ENCODE measurements around the gene ICAM4. TPM values are rescaled to one million over a fixed set of nuclear protein-coding genes. Genes with fewer than 3 reads are reported as not detected.

The ICAM4 gene
- total RNA-seq, 1 experiment from 2014 or later: 9.4 TPM

DNA sequence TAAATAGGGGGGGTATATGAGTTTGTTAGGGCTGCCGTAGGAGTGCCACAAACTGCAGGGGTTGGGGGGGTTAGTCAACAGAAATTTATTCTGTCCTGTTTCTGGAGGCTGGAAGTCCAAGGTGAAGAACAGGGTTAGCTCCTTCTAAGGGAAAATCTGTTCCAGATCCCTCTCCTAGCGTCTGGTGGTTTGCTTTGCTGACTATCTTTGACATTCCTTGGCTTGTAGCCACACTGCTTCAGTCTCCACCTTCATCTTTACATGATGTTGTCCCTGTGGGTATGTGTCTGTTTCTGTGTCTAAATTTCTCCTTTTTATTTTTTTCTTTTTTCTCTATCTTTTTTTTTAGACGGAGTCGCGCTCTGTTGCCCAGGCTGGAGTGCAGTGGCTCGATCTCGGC, 24.0 kb upstream of the ICAM4 start:
- H3K27ac Mint-ChIP-seq (ENCODE audit: unreplicated experiment): no peak overlapping the region
- H3K4me1 ChIP-seq: peaks cover 27% of the 10 kb centered on the region
- H3K4me1 Mint-ChIP-seq (ENCODE audit: low read depth, unreplicated experiment): peaks cover 1% of the 10 kb centered on the region
- H3K4me3 ChIP-seq (ENCODE audit: low read depth, low read length): no peak overlapping the region
- intact Hi-C loops (cut with micrococcal nuclease; ENCODE audit: unreplicated experiment): no loop called here
- H3K36me3 Mint-ChIP-seq (ENCODE audit: insufficient read depth, unreplicated experiment): peaks cover 10% of the 10 kb centered on the region
- TF ChIP-seq CTCF (IDR thresholded peaks at IDR 0.05; ENCODE audit: insufficient read depth in 1 of 2, low read depth in 1 of 2, low read length in 1 of 2, severe bottlenecking in 1 of 2, unreplicated experiment in 1 of 2): no peak
- POLR2A ChIA-PET: no interaction called here
- H3K27me3 ChIP-seq (replicated peaks; ENCODE audit: control insufficient read depth, insufficient read depth, low read length): no peaks in the 10 kb centered on the region
- H3K9me3 ChIP-seq: no peaks in the 10 kb centered on the region
- no peak for DNase-seq
- peaks cover 2% of the 10 kb centered on the region; the same call in 1 of the 2 replicates for H3K36me3 ChIP-seq (ENCODE audit: control insufficient read depth, insufficient read depth, low read length)
- H3K27me3 Mint-ChIP-seq (ENCODE audit: insufficient read depth, unreplicated experiment): no peaks in the 10 kb centered on the region
- no peaks in the 10 kb centered on the region for H3K9me3 Mint-ChIP-seq (ENCODE audit: unreplicated experiment)
- CTCF ChIA-PET: interaction anchor here (0.6 kb wide), 1 partner anchor 126 kb away, joined by 4 read pairs; no protein-coding TSS in a partner anchor
- no peak overlapping the region for H3K4me3 Mint-ChIP-seq (ENCODE audit: unreplicated experiment)
- BruUV-seq (replicated peaks): no TSS peak

DNA sequence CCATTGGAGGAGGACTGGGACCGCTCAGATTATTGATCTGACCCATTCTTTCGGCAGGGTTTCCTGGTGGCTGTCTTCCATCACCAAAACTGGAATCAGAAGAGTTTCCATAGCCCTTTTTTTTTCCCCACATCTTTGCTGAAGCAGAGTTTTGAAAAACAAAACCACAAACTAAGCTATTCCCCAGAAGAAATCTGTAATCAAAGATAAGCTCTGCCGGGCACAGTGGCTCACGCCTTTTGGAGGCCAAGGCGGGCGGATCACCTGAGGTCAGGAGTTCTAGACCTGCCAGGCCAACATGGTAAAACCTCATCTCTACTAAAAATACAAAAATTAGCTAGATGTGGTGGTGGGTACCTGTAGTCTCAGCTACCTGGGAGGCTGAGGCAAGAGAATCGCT, 20.0 kb upstream of the ICAM4 start:
- no peak overlapping the region for H3K4me3 Mint-ChIP-seq (ENCODE audit: unreplicated experiment)
- POLR2A ChIA-PET: no interaction called here
- H3K27me3 Mint-ChIP-seq (ENCODE audit: insufficient read depth, unreplicated experiment): no peaks in the 10 kb centered on the region
- H3K9me3 Mint-ChIP-seq (ENCODE audit: unreplicated experiment): no peaks in the 10 kb centered on the region
- Histone ChIP-seq H3K9me3 (no peaks in the 10 kb centered on the region), H3K27me3 (replicated peaks; ENCODE audit: control insufficient read depth, insufficient read depth, low read length) (no peaks in the 10 kb centered on the region), H3K4me3 (ENCODE audit: low read depth, low read length) (no peak overlapping the region), H3K36me3 (ENCODE audit: control insufficient read depth, insufficient read depth, low read length) (no peaks in the 10 kb centered on the region), H3K4me1 (peaks cover 14% of the 10 kb centered on the region)
- no TSS peak for BruUV-seq (replicated peaks)
- no peak for DNase-seq
- H3K4me1 Mint-ChIP-seq (ENCODE audit: low read depth, unreplicated experiment): no peaks in the 10 kb centered on the region
- CTCF ChIA-PET: interaction anchor here (1.3 kb wide), 1 partner anchor 122 kb away, joined by 7 read pairs; no protein-coding TSS in a partner anchor
- intact Hi-C loops (cut with micrococcal nuclease; ENCODE audit: unreplicated experiment): no loop called here
- no peak for TF ChIP-seq CTCF (IDR thresholded peaks at IDR 0.05; ENCODE audit: insufficient read depth in 1 of 2, low read depth in 1 of 2, low read length in 1 of 2, severe bottlenecking in 1 of 2, unreplicated experiment in 1 of 2)
- peaks cover 6% of the 10 kb centered on the region for H3K36me3 Mint-ChIP-seq (ENCODE audit: insufficient read depth, unreplicated experiment)
- H3K27ac Mint-ChIP-seq (ENCODE audit: unreplicated experiment): no peak overlapping the region

- no peak overlapping the region for H3K27ac Mint-ChIP-seq (ENCODE audit: unreplicated experiment)
- Histone ChIP-seq H3K27me3 (replicated peaks; ENCODE audit: control insufficient read depth, insufficient read depth, low read length) (no peaks in the 10 kb centered on the region), H3K4me1 (peaks cover 13% of the 10 kb centered on the region; the same call in 1 of the 2 replicates), H3K9me3 (no peaks in the 10 kb centered on the region), H3K4me3 (ENCODE audit: low read depth, low read length) (no peak overlapping the region), H3K36me3 (ENCODE audit: control insufficient read depth, insufficient read depth, low read length) (no peaks in the 10 kb centered on the region)
- H3K9me3 Mint-ChIP-seq (ENCODE audit: unreplicated experiment): no peaks in the 10 kb centered on the region
- BruUV-seq (replicated peaks): no TSS peak
- intact Hi-C loops (cut with micrococcal nuclease; ENCODE audit: unreplicated experiment): loop anchor here (2.0 kb wide), 2 partner anchors 65 to 113 kb away; partner anchors contain the start of genes RAVER1 and TYK2
- no peak overlapping the region for H3K4me3 Mint-ChIP-seq (ENCODE audit: unreplicated experiment)
- TF ChIP-seq CTCF (IDR thresholded peaks at IDR 0.05; ENCODE audit: insufficient read depth in 1 of 2, low read depth in 1 of 2, low read length in 1 of 2, severe bottlenecking in 1 of 2, unreplicated experiment in 1 of 2): no peak
- POLR2A ChIA-PET: no interaction called here
- H3K4me1 Mint-ChIP-seq (ENCODE audit: low read depth, unreplicated experiment): no peaks in the 10 kb centered on the region
- no peak for DNase-seq
- no peaks in the 10 kb centered on the region for H3K27me3 Mint-ChIP-seq (ENCODE audit: insufficient read depth, unreplicated experiment)
- CTCF ChIA-PET: interaction anchor here (0.7 to 0.9 kb wide), 2 partner anchors 9 to 172 kb away, joined by 4 to 5 read pairs; no protein-coding TSS in a partner anchor
- H3K36me3 Mint-ChIP-seq (ENCODE audit: insufficient read depth, unreplicated experiment): peaks cover 6% of the 10 kb centered on the region
Measured at GRCh38 chr19:10268071-10268470, 18.7 kb upstream of the ICAM4 start.
